ENCODE data around the gene NRXN3.

The NRXN3 gene

DNA sequence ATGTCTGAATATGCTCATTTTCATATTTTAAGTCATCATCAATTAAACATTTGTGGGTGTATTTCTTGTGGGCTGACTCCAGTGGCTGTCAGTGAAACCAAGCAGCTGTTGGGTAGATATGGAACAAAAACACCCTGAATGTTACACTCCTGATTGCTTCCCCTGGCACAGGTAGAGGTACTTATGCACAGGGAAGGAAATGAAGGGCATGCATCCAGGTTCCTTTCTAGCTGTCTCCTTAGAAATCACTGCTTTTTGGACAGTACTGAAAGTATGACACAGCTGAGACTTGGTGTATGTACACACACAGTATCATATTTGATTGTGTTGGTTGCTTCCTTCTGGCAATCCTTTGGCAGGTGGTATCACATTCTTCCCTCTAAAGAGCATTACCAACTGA is 1034.4 kb downstream of the NRXN3 start:
- no peak for DNase-seq (ENCODE audit: low spot score)

DNA sequence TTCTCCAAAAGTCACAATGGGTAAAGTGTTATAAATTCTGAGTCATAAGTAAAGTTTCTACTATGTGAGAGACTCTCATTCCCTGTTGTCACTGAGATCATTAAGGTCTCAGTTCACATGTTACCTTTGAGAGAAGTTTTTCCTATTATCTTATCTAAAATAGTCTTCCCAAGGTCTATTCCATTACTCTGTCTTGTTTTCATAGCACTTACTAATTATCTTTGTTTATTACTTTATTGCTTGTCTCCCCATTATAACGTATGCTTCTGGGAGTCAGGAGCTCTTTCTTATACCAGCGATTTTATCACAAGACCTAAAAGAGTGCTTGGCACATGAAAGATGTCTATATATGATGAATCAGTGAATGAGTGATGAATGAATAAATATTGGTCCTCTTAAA is 1039.2 kb downstream of the NRXN3 start:
- no peak for DNase-seq (ENCODE audit: low spot score)

DNA sequence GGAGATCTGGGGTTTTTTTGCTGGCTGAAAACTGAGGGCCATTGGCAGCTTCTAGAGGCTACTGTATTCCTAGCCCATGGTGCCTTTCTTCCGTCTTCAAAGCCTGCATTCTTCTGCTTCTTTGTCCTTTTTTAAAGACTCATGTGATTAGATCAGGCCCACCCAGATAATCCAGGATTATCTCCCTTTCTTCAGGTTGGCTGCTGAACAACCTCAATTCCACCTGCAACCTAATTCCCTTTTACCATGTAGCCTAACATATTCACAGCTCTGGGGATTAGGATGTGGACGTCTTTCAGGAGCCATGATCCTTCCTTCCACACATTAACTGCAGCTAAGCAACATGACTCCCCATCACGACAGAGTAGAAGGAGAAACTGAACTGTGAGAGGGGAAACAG is 1055.6 kb downstream of the NRXN3 start:
- DNase-seq (ENCODE audit: low spot score) = no peak

DNA sequence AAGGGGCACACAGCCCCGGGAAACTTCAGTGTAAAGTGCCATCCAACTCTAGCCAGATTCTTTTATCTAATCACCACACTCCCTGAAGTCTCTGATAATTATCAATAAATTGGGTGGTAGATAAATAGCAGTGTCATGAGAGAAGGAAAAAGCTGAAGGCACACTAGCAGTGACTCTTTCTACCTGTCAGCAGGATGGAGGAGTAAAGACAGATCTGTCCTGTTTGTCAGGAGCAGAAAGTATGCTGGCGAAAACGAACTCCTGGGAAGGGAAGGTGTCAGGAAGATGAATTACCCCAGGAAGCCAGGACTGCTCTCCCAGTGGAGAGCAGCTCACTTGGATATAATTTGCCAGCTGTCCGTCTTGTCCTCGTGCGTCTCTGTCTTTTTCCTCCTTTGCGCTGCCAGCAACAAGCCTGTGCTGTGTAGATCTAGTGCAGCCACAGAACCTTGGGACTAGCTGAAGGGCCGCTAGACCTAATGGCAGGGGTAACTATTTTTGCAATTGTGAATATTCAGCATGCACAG is 1059.3 kb downstream of the NRXN3 start:
- DNase-seq (ENCODE audit: low spot score) = no peak

DNA sequence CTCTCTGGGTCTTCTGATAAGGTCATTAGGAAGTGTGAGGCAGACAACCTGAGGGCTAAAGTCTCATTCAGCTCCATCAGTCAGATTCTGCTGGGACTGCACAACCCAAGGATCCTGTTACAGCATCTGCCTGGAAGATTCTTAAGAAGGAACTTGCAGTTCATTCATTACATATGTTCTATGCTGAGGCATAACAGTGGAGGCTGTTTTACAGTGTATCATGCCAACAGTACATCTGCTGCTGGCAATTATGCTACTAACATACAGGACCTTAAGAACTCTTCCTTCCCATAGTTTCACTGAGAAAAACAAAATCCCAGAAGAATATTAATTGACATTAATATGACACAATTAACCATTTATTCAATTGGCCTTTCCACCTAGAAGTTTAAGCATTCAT is 1072.5 kb downstream of the NRXN3 start:
- DNase-seq (ENCODE audit: low spot score) = no peak

DNA sequence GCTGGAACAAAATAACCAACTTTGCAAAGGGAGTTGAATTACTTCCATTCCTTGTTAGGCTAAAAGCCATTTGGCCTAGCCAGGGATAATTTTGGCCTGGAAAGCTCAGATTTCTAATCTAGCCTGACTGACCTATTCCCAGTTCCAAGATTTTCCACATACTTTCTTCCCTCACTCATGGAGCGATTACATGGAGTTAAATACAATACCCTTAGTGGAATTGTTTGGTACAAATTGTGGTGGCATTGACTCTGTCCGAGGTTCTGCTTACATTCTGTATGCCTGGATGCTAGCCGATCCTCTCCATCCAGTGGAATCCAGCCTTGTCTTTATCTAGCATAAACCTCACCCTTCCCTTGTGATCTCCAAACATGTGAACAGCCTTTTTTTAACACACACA is 1076.0 kb downstream of the NRXN3 start:
- DNase-seq (ENCODE audit: low spot score) = no peak

DNA sequence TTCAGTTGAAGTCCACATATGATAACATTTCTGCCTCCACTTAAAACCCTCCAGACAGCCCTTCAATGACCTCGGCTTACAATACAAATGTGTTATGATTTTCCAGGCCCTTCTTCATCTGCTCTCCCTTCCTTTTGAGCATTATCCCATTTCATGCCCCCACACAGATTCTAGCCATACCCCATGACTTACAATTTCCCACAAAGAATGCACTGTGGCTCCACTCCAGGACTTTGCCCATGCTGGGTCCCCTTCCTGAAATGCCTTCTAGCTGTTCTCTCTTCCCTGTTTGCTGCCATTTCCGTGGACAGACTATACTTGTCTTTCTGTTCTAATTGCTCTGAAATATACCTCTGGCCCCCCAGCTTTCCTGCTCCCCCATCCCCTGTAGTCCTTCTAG is 1078.0 kb downstream of the NRXN3 start:
- no peak for DNase-seq (ENCODE audit: low spot score)

DNA sequence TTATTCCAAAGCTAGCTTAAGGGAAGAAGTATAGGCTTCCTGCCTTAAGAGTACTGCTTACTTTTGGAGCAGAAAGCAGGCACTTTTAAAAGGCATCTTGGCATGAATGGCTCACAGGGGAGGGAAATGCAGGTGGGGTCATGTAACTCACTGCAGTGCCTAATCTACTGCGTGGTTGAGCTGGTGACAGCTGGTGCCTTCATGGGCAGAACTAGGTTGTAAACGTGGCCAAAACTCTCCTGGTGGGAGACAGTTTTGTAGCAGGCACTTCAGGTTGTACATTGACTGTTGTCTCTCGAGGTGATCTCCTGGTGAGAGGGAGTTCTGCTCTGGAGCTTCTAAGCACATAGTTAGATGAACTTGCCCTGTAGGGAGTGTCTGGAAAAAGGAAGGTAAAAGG is 1078.6 kb downstream of the NRXN3 start:
- no peak for DNase-seq (ENCODE audit: low spot score)

DNA sequence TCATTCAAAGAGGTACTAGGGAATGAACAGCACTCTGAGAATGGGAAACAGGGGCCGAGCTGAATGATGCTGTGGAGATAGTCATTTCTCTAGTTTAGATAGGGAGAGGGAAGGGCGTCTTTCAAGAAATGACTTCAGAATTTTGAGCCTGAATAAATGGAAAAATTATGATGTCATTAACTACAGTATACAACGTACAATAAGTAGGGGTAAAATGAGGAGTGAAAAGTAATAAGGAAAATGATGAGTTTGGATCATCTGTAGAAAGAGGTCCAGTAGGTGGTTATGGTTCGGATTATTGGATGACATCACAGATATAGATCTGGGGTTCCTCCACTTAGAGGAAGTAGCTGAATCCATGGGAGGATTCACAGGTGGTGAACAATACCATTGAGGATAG is 1081.1 kb downstream of the NRXN3 start:
- no peak for DNase-seq (ENCODE audit: low spot score)

DNA sequence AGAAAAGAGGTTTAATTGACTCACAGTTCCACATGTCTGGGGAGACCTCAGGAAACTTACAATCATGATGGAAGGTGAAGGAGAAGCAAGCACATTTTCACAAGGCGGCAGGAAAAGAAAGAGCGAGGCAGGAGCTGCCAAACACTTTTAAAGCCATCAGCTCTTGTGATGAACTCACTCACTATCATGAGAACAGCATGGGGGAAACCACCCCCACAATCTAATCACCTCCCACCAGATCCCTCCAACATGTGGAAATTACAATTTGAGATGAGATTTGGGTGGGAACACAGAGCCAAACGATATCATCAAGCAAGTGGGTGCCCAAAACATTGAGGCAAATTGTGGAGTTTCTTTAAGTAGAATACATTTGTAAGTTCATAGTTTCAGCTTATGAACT is 1083.4 kb downstream of the NRXN3 start:
- no peak for DNase-seq (ENCODE audit: low spot score)

DNA sequence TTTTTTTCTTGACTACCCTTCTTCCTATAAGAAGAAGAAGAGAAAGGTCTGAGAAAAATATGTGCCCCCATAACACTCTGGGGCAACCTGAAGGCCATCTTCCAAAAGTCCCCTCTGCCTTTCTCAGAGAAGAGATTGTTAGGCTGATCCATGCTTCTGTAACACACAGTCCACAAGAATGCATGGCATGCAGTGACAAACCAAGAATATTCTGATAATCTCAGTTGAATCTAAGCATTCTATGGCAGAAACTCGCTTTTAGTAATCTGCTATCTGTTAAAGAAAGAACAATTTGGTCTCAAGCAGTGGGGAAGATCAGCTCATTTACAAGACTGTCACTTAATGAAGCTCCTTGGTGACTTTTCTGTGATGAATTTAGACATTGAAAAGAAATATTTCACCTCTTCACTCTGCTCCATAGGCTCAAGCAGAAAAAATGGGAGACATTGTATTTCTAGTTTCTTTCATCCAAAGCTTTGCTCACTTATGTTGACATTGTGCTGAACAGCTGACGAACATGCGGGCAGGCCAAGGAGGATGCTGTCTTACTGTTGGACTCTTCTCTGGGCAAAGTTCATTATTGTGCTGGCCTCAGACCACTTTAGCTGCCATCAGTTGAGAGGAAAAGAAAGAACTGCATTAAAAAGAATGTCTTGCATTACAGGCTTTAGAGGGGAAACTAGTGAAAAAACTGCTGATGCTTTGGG is 1084.0 kb downstream of the NRXN3 start:
- DNase-seq (ENCODE audit: low spot score) = no peak

DNA sequence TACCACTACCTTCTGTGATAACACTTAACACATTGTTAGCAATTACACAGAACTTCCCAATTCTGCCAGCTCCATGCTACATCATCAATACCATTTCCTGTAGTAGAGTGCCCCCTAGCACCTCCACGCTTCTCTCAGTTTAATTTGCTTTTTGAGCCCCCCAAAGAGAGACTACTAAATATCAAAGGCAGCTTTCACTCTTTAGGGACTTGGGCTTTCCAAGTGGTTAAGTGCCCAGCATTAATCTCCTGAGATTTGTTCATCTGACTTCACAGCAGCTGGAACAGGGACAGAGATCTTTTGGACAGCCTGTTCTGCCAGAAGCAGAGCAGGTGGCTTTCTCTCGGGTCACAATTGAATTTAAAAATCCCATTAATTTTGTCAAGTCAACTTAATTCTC is 1086.2 kb downstream of the NRXN3 start:
- DNase-seq (ENCODE audit: low spot score) = no peak

DNA sequence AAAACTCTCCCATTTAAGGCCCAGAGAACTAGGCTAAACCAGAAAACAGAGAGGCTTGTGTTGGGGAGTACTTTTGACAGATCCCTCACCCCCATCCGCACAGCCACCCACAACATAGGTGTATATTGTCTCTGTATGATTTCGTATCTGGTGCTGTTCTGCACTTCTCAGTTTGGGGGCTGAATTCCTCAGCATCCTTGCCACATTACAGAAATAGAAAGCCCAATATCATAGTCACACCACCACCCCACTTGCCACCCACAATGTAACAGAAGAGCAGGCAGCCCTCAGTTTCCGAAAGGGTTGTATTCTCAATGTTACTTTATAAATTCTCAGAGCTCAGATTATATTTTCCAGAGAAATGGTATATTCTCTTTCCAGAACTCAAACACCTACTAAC is 1090.2 kb downstream of the NRXN3 start:
- DNase-seq (ENCODE audit: low spot score) = no peak

DNA sequence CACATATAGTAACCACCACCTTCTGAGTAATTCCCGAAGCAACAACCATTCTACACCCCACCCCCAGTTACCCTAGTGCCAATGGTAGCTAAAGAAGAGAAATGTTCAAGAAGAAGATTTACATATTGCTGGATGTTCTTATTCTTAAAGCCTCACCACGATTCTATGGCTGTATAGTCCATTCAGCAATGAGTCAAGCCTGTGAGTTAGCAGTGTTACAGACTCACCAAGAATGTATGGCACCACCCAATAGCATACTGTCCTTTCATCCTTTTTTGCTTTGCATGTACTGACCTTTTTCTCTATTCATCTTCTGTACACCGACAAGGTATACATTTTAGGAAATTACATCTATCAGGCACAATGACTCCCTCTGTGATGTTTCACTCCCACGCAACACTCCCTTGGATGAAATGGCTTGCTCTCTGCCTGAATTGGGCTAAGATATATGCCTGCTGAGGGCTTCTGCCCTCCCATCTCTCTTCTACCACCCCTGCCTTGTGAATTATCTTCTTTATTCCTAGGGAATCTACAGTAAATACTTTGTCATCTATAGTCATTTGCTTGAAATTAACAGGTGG is 1095.3 kb downstream of the NRXN3 start:
- no peak for DNase-seq (ENCODE audit: low spot score)

DNA sequence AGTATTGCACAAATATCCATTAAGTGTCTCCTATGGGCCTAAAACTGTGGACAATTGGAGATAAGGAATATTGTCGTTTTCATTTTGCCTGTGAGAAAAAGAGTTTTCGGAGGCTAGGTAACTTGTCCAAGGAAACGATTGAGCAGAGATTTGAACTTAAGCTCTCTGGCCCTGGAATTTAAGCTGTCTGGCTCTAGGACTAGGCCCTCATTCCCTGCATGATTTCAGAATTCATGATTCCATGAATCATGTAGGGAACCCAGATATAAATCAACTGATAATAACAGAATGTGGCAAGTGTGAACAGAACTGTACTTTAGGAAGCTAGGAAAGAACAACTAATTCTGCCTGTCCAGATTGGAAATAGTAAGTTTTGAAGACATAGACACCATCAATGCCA is 1100.2 kb downstream of the NRXN3 start:
- no peak for DNase-seq (ENCODE audit: low spot score)

DNA sequence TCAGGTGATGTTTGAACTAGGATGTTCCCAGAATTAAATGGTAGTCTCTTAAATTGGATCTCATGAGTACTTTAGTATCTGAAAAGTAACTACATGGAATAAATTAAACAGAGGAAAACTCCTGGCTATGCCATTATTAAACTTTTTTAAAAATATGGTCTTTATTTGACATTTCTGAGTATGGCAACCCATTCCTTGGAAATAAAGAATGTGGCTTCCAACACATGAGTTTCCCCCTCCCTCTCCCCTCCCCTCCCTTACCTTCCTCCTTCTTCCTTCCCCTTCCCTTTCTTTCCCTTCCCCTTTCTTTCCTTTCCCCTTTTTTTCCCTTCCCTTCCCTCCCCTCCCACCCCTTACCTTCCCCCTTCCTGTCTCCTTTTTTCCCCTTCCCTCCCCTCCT is 1100.9 kb downstream of the NRXN3 start:
- DNase-seq (ENCODE audit: low spot score) = no peak

DNA sequence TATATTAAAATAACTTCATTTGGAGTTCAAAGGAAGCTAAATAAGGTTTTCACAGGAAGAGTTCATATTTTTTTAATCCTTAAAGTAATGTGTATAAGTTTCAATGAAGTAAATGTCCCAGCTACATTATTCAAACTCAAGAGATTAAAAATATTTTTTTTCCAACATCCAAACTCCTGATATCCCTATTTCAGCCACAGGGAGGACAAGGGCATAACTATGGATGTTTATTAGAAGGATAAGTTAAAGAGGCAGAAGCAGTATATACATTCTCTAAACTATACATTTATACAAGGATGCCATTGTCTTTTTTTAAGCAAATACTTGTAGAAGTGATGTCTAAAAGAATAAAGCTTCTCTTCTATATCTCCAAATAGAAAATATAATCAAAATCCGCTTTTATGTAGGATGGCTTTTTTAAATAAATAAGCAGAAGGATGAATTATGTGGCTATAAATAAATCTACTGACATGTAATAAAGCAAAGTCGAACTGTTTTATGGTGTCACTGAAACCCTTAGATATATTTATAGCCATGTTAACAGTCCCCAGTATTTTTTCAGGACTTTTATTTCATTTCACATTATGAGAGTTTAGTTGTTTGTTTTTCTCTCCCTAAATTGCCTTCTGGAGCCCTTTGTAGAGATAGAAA is 1104.6 kb downstream of the NRXN3 start:
- DNase-seq (ENCODE audit: low spot score) = no peak

DNA sequence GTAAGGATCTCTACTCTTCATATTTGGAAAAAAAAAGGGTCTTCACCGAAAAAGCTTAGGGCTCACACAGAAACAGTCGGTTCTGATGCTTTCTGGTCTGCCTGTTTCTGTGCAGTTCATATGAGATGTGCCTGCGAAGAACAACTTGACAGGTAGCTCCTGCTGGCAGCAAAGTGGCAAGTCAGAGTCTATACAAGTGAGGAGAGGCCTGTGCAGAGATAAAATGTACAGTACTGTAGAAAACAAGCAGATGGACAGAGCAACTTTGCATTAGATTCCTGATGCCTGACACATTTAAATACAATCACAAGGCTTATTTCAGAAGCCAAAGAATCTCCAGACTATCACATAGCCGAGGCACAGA is 1105.1 kb downstream of the NRXN3 start:
- DNase-seq (ENCODE audit: low spot score) = no peak

DNA sequence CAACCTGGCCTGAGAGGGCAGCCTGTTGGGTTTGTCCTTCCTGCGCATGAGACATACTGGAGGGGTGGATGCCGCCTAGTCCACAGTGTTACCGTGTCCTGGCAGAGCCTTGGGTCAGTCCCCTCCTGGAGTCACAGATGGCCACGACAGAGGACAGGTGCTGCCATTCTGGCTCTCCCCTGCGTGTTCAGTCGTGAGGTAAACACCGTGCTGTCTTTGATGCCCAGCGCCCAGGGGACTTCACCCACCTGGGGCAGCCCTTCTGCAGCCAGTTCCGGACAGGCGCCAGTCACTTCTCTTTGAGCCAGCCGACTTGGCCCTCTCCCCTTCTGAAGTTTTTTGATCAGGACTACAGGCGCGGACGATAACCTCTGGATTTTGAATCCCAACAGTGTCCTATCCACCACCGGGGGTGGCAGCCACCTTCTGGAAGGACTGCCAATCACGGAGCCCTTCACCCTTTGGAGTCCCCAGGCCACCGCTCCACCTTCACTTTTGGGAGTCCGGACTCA is 1108.2 kb downstream of the NRXN3 start:
- DNase-seq (ENCODE audit: low spot score) = no peak

DNA sequence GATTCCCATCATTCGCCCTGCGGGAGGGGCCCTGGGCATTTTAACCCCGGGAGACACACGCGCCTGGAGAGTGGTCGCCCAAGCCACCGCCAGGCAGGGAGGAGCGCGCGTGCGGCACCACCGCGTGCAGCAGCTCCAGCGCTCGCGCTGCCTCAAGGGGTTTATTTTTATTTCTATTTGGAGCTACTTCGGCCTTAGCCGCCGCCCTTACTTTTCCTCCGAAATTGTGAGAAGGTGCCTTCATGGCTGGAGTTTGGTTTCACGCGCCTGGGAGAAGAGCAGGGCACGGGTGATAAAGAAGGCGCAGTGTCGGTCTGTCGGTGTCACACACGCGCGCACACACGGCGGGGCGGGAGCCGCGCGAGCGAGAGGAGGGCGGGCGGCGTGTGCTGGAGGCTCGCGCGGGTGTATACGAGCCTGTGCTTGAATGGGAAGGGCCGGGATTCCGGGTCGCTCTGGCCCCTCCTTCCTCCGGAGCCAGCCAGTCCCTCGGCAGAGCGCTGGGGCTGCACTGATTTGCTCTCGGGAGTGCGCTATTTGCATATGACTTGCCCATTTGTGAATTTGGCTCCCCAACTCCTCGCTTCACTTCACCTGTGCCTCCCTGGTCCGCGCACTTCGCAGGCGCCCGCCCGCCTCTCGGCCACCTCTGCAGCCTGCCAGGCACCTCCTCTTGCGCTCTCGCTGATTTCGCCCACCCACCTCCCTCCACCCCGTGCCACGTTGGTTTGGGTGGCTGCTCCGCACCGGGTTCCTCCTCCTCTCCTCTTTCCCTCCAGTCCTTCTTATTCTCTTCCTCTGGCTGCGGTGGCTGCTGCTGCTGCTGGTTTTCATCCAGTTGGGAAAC is 1108.8 kb downstream of the NRXN3 start:
- DNase-seq (ENCODE audit: low spot score) = peak; percentile 87

DNA sequence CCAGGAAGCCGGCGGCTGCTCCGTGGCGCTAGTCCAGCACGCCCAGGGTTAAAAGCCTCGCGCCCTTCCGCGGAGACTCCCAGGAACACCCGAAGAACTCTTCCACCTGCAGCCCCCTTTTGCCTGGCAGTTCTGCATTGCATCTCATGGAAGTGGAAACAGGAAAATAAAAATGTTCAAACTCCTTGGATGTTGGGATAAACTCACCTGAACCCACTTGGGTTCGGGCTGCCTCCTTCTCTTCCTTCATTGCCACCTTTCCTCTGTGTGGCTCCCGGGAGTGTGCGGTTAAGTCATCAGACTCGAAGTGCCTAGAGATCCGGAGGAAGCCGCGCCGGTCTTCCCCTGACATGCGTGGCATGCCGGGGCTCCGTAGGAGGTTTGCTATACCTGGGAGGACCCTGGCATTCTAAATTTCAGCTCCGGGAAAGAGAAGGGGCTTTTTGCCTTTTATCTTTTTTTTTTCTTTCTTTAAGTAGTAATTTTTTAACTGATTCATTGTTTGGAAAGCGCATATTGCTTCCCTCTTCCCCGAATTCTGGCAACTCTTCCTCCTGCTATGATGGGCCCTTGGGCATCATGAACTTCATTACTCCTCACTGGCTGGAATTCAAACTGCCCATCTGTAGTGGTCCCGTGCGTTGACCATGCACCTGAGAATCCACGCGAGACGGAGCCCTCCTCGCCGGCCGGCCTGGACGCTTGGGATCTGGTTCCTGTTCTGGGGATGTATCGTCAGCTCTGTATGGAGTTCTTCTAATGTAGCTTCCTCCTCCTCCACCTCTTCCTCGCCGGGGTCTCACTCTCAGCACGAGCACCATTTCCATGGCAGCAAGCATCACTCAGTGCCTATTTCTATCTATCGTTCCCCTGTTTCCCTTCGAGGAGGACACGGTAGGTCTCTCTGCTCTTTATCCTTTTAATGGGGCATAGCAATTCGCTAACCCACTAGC is 1109.7 kb downstream of the NRXN3 start:
- no peak for DNase-seq (ENCODE audit: low spot score)
